IgD-negative memory B cell (primary cell): ENCODE measurements around the gene LLCFC1. TPM values are rescaled to one million over a fixed set of nuclear protein-coding genes. Genes with fewer than 3 reads are reported as not detected.
A peak's percentile ranks its signal among the peaks of the same experiment; 100 is the strongest.
"Not testable (repeated sequence)": the region's sequence is repeated elsewhere in the genome, so short reads cannot be mapped to it uniquely, and the experiment has no call there.

Source experiments
- H3K27ac Mint-ChIP-seq, 3 donors: one replicate each; pipeline ENCODE4 v1.8.0; 2020 to 2022; ENCODE audit warnings: mild to moderate bottlenecking in 3 of 3, mixed read lengths in 3 of 3, moderate library complexity in 1 of 3
- H3K27me3 Mint-ChIP-seq: one replicate; pipeline ENCODE4 v1.8.0; 2021; ENCODE audit warnings: mixed read lengths
- H3K36me3 Mint-ChIP-seq: one replicate; pipeline ENCODE4 v1.8.0; 2020; ENCODE audit warnings: mild to moderate bottlenecking, mixed read lengths
- H3K4me1 Mint-ChIP-seq, 3 donors: one replicate each; pipeline ENCODE4 v1.8.0; 2020 to 2022; ENCODE audit warnings: mixed read lengths in 3 of 3, mild to moderate bottlenecking in 1 of 3
- H3K4me3 Mint-ChIP-seq, 4 donors: one replicate each; pipeline ENCODE4 v1.8.0; 2020 to 2022; ENCODE audit warnings: mild to moderate bottlenecking in 4 of 4, mixed read lengths in 4 of 4, moderate library complexity in 3 of 4
- H3K9me3 Mint-ChIP-seq, 3 donors: one replicate each; pipeline ENCODE4 v1.8.0; 2020 to 2021; ENCODE audit warnings: mixed read lengths in 3 of 3, mild to moderate bottlenecking in 1 of 3
- polyA plus RNA-seq: library from polyadenylated mRNA; unstranded; fragments of 300-500 nt; fragmentation: Illumina TruSeq; gene quantifications from one replicate; pipeline ENCODE4 v1.2.3, GENCODE V29; 2021

The LLCFC1 gene
- polyA plus RNA-seq, 1 donor from 2014 or later, result not detected

- H3K36me3 Mint-ChIP-seq, result peaks cover 1% of the 10 kb centered on the region
- H3K27me3 Mint-ChIP-seq, result peaks cover 27% of the 10 kb centered on the region
- no peak overlapping the region for H3K4me3 Mint-ChIP-seq
- no peaks in the 10 kb centered on the region for H3K4me1 Mint-ChIP-seq
- H3K27ac Mint-ChIP-seq, result peak overlapping the region in 1 of 3 donors; percentile 18
- peaks cover 0 to 2% (median 0%) of the 10 kb centered on the region in 3 donors for H3K9me3 Mint-ChIP-seq
Observed at GRCh38 chr7:142964502-142965246, 25.4 kb downstream of the LLCFC1 start.

GRCh38 chr7:142968229-142968628 is 28.9 kb downstream of the LLCFC1 start:
- Mint-ChIP-seq H3K4me1 (peaks cover 0 to 2% (median 0%) of the 10 kb centered on the region in 3 donors), H3K9me3 (peaks cover 0 to 4% (median 0%) of the 10 kb centered on the region in 3 donors), H3K27me3 (peaks cover 28% of the 10 kb centered on the region), H3K27ac (no peak overlapping the region), H3K4me3 (no peak overlapping the region), H3K36me3 (peaks cover 4% of the 10 kb centered on the region)

DNA sequence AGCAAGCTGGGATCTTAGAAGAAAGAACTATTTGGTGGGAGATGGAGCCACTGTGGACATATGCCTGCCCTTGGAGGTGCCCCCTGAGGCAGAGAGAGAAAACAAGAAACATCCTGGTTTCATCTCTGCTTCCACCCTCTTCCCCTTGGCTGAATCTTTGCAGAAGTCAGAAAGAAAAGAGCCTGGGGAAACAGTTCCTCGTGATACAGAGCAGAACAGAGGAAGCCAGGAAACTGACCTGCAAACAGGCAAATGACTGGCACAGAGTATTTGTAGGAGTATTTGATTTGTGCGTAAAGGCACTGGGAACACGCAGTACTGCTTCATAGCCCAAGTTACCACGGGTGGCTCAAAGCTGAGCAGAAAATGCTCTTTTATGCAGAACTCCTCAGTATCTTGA is 29.9 kb downstream of the LLCFC1 start:
- no peak overlapping the region for H3K4me3 Mint-ChIP-seq
- peaks cover 0 to 2% (median 0%) of the 10 kb centered on the region in 3 donors for H3K4me1 Mint-ChIP-seq
- H3K27me3 Mint-ChIP-seq, result peaks cover 22% of the 10 kb centered on the region

GRCh38 chr7:142974626-142975025 is 35.3 kb downstream of the LLCFC1 start:
- Mint-ChIP-seq H3K4me3 (no peak overlapping the region), H3K27me3 (peaks cover 11% of the 10 kb centered on the region), H3K9me3 (peaks cover 2 to 11% (median 7%) of the 10 kb centered on the region in 3 donors), H3K4me1 (peaks cover 0 to 2% (median 0%) of the 10 kb centered on the region in 3 donors), H3K36me3 (peaks cover 2% of the 10 kb centered on the region), H3K27ac (no peak overlapping the region)

More for the DNA sequence above, 29.9 kb downstream of the LLCFC1 start:
- H3K9me3 Mint-ChIP-seq, result peaks cover 0 to 4% (median 0%) of the 10 kb centered on the region in 3 donors
- H3K27ac Mint-ChIP-seq, result no peak overlapping the region
- H3K36me3 Mint-ChIP-seq, result peaks cover 4% of the 10 kb centered on the region

DNA sequence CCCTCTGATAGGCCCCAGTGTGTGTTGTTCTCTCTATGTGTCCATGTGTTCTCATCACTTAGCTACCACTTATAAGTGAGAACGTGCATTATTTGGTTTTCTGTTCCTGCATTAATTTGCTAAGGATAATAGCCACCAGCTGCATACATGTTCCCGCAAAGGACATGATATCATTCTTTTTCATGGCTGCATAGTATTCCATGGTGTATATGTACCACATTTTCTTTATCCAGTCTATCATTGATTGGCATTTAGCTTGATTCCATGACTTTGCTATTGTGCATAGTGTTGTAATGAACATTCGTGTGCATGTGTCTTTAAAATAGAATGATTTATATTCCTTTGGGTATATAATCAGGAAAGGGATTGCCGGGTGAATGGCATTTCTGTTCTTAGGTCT is 39.1 kb downstream of the LLCFC1 start:
- H3K27me3 Mint-ChIP-seq, H3K27ac Mint-ChIP-seq, H3K4me3 Mint-ChIP-seq, H3K4me1 Mint-ChIP-seq, H3K36me3 Mint-ChIP-seq: not testable (repeated sequence)
- peaks cover 3 to 17% (median 14%) of the 10 kb centered on the region in 3 donors for H3K9me3 Mint-ChIP-seq

GRCh38 chr7:142983825-142984224 is 44.5 kb downstream of the LLCFC1 start:
- Mint-ChIP-seq H3K27me3 (peaks cover 8% of the 10 kb centered on the region), H3K27ac (no peak overlapping the region), H3K36me3 (peaks cover 7% of the 10 kb centered on the region), H3K4me1 (no peaks in the 10 kb centered on the region), H3K9me3 (peaks cover 1 to 11% (median 10%) of the 10 kb centered on the region in 3 donors), H3K4me3 (no peak overlapping the region)

- Mint-ChIP-seq H3K27me3 (peaks cover 8% of the 10 kb centered on the region), H3K27ac (no peak overlapping the region), H3K4me1 (no peaks in the 10 kb centered on the region), H3K36me3 (peaks cover 7% of the 10 kb centered on the region), H3K4me3 (no peak overlapping the region), H3K9me3 (peaks cover 1 to 10% (median 9%) of the 10 kb centered on the region in 3 donors)
Observed at GRCh38 chr7:142984297-142984696, 45.0 kb downstream of the LLCFC1 start.

Other genes starting within 250 kb of the LLCFC1 start
- not detected for gene PRSS1, start 190.0 kb upstream of the LLCFC1 start, polyA plus RNA-seq
- gene PRSS2, start 168.5 kb upstream of the LLCFC1 start, polyA plus RNA-seq, result not detected
- gene EPHB6, start 84.4 kb upstream of the LLCFC1 start, polyA plus RNA-seq, result 37.6 TPM
- not detected for gene TRPV6, start 53.7 kb upstream of the LLCFC1 start, polyA plus RNA-seq
- not detected for gene TRPV5, start 5.7 kb upstream of the LLCFC1 start, polyA plus RNA-seq
- gene KEL, start 22.9 kb downstream of the LLCFC1 start, polyA plus RNA-seq, result not detected
- not detected for gene OR9A2, start 87.6 kb downstream of the LLCFC1 start, polyA plus RNA-seq
- not detected for gene OR6V1, start 112.9 kb downstream of the LLCFC1 start, polyA plus RNA-seq
- not detected for gene PIP, start 192.6 kb downstream of the LLCFC1 start, polyA plus RNA-seq
- gene TAS2R39, start 243.9 kb downstream of the LLCFC1 start, polyA plus RNA-seq, result not detected